HG02642 (cell line): Measurements from ENCODE around the gene HLA-DRB1.
"Not testable (repeated sequence)": the region's sequence is repeated elsewhere in the genome, so short reads cannot be mapped to it uniquely, and the experiment has no call there.

Source experiments
- ATAC-seq: cut with Tn5 transposase; IDR thresholded peaks from one replicate; pipeline ENCODE4 v1.9.1; 2021; ENCODE audit warnings: mild to moderate bottlenecking; ENCODE audit not compliant: unreplicated experiment, poor library complexity

Gene HLA-DRB1

DNA sequence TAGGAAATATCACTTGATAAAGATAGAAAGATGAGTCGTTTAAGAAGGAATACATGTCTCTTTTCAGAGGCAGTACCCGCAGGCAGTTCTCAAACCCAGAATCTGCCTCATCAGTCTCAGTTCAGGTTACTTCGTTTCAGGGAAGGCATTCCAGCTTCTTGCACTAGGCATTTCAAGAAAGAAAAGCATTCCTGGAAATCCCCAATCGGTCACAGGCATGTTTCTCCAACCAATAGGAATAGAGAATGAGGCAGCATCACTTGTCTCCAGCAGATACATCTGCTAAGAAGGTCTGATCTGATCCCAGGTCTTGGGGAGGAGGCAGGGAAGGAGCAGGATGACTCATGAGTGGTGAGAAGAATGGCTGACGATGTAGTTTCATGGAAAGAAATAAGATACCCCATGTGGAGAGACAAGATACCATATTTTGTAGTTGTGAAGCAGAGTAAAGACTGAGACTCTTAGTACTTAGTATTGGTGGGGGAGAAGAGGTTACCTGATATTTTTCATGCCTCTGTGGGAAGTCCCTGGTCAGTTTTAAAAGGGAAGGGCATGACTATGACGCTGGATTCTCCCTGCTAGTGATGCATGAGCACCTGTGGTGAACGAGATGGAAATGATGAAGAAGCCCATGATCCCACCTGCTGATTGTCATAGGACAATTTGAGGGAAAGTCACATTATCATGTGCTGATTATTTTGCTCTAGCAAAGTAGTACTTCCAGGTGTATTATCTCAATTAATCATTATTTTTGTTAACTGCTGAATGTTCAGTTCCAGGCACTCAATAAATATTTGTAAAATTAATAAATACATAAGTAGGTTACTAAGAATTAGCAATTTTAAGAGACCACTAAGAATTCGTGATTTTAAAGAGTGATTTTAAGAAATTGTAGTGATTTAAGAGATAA is 20.3 kb upstream of the HLA-DRB1 start:
- peak; percentile 96 for ATAC-seq

DNA sequence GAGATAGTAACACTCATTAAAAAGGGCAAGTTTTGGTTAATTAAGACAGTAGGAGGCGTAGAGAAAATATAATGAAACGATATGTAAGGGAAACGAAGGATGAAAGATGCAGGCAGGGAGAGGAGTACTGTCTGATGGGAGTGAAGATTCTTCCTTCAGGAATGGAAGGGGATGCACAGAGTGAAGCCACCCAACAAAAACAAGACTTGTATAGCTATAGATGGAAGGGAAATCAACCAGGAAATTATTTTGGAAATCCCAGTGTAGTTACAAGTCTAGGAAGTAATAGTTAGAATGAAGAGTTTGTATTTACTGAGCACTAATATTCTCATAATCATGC is 19.7 kb upstream of the HLA-DRB1 start:
- ATAC-seq = no peak

DNA sequence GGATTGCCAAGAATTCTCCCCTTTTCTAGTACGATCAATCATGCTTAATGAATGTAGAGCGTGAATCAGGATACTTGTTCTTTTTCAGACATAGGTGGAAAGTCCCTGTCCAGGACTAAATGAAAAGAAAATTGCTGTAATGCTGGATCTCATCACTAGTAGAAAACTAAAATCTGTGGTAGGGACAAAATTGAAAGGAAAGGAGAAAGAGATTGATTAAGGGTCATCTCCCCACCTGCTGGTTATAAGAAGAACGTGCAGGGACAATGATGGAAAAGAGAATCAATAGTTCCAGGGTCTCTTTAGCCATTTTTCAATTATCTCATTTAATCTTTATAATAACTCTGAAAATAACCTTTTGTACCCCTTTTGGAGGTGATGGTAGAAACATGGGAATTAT is 18.7 kb upstream of the HLA-DRB1 start:
- ATAC-seq = no peak

DNA sequence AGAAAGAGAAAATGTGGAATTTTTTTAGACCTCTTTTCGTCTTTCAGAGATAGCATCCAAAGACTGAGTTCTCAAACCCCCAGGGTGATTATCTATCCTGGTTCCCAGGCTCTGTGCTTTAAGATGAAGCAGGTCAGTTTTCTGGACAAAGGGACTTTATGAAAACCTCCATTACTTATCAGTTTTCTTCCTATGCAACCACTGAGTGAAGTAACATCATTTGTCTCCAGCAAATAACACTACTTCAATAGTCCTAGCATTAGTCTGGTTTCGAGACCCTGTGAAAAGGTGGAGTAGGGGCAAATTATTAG is 18.3 kb upstream of the HLA-DRB1 start:
- ATAC-seq = no peak

DNA sequence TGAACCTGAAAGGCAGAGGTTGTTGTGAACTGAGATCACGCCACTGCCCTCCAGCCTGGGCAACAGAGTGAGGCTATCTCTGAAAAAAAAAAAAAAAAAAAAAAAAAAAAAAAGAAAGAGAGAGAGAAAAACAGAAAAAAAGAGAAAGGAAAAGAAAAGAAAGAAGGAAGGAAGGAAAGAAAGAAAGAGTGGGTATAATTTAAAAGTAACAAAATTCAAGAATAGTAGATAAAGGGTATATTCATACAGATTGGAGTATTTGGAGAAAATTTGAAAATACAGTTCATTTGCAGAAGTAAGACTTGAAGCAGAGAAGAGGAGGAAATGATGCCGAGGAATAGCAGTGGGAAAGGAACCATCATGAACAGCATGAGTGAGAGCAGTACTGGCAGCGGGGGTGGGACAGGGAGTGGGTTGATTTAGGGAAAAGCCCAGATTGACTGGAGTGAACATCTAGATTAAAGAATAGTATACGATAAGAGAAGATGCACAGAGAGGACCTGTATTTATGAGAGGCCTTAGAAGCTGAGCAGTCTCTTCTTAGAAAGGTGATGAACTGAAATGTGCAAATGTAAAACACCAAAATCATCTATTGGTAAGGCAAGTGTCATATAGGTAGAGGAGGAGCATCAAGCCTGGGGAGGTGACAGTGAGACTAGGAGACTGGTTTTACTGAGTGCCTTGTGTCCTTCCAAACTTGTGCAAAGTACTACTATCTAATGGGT is 17.8 kb upstream of the HLA-DRB1 start:
- ATAC-seq = no peak

DNA sequence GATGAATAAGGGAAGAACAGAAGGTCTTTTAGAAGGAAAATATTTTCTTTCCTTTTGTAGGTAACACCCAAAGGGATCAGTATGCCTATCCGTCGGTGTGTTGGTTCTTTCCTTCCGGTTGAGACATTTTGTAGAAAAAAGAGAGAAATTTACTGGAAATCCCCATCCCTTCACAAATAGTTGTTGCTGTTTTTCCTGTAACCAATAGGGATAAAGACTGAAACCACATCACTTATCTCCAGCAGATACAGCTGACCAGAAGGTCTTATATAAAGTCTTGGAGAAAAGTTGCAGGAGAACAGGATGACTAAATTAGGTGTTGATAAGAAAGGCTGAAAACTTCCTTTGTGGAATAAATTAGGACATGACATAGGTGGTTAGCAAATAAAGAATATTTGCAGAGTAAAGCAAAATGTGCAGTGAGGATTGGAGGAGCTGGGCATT is 14.8 kb upstream of the HLA-DRB1 start:
- ATAC-seq = no peak

DNA sequence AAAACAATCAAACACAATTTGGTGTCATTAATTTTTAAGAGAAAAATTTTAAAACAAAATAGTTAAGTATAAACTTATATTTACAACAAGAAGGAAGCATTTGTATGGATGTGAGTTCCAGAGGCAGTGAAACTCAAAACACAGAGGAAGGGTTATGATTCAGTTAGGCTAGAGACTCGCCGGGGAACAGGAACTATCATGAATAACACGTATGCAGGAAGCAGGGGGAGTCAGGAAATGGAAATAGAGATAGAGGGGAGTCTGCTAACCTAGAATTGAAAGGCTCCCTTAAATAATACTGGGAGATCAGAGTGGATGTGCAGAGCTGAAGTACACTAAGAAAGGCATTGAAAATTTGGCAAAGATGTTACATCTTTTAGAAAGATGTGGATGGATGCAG is 14.2 kb upstream of the HLA-DRB1 start:
- no peak for ATAC-seq

DNA sequence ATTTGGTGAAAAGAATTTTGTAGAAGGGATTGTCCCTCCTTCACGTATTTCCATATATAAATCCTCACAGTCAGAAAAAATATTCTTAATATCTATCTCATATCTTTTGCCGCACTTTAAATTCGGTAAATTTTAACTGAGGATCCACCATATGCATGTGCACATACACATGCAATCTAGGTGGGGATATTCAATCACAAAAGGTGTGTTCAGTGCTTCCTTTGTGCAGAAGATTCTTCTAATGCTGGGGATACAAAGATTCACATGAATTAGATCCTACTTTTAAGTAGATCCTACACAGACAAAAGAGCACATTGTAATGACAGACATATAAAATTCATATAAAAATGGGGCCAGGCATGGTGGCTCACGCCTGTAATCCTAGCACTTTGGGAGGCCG is 13.6 kb upstream of the HLA-DRB1 start:
- no peak for ATAC-seq

DNA sequence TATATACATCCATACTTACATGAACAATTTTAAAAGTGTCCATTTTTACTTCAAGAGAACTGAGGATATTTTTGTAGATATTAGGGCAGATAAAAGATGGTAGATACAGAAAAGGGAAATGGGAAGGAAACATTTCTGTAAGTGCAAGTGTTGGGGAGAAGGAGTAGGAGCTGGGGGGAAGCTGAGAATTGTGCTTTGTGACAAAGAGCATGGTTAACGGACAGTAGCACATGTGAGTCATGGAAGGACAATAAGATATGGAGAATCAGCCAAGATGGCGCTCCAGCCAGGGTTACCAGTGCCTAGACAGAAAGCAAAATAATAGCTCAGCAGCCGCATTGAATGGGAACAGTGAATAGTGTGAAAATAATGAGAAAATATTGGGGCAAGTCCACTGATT is 12.7 kb upstream of the HLA-DRB1 start:
- no peak for ATAC-seq

DNA sequence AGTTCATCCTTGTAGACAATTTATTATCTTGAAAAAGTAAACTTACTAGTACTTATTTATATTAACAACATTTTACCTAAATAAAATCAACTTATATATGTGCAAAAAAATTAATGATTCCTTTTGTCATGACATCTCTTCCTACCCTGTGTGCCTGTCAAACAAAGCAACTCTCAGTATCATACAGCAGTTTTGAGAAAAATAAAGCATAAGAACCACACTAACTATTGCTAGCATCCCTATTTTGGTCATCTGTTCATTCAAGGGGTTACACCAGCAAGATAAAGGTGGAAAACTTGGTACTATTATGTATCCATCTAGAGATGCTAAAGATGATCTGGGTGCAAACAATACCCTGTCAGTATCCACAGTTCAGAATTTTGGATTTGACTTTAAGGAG is 7.4 kb upstream of the HLA-DRB1 start:
- no peak for ATAC-seq

DNA sequence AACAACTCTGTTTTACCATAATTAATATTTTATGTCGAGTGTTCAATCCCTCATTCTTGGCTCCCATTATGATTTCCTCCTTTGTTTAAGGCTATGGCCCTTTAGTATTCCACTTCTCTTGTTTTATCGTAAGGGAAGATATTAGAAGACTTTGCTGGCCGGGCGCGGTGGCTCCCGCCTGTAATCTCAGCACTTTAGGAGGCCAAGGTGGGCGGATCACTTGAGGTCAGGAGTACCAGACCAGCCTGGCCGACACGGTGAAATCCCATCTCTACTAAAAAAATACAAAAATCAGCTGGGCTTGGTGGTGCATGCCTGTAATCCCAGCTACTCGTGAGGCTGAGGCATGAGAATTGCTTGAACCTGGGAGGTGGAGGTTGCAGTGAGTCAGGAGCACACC is 1.1 kb upstream of the HLA-DRB1 start:
- ATAC-seq = not testable (repeated sequence)

DNA sequence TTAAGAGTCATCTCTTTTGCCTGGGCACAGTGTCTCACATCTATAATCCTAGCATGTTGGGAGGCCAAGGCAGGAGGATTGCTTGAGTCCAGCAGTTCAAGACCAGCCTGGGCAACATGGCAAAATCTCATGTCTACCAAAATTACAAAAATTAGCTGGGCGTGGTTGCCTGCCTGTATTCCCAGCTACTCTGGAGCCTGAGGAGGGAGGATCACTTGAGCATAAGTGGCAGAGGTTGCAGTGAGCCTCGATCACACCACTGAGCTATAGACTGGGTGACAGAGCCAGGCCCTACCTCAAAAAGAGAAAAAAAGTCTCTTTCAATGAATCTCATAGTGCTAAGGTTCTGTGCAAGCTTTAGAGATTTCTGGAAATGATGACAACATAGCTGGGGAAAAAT is 1.5 kb downstream of the HLA-DRB1 start:
- no peak for ATAC-seq

DNA sequence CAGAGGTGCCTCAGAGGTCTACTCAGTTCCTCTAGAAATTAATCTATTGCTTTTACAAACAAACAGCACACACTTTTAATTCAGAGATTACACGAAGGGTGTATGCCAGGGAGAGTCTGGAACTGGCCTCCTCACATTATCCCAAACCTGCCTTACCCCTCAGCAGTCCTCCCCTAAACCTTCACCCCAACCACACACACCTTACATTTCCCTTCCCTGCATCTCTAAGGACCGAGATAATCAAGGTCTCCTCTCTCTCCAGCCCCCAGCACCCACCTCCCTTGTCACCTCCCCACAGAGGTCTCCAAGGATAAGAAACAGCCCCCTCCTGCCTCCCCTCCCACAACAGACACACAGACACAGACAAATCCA is 6.1 kb downstream of the HLA-DRB1 start:
- no peak for ATAC-seq

DNA sequence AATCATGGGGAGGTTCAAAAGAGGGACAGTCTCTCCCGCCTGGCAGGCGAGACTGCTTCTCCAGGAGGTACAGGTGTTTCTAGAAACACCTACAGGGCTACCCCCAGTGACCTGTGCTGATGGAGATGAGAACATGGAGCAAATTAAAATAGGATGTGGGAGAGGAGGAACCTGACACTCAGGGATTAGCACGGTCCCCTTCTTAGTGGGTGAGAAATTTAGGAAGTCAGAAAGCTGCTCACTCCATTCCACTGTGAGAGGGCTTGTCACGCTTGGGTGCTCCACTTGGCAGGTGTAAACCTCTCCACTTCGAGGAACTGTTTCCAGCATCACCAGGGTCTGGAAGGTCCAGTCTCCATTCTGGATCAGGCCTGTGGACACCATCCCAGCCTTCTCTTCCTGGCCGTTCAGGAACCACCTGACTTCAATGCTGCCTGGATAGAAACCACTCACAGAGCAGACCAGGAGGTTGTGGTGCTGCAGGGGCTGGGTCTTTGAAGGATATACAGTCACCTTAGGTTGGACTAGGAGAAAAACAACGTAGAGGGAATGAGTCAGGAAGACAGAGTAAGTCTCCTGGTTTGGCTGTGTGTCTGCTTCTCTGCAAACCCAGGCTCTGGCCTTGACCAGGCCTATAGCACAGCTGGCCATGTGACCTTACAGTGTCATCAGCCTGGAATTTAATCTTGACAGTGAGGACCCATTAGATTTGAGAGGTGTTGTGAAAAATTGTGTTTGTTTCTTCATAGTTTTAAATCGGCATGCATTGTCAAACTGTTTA is 8.1 kb downstream of the HLA-DRB1 start:
- no peak for ATAC-seq

DNA sequence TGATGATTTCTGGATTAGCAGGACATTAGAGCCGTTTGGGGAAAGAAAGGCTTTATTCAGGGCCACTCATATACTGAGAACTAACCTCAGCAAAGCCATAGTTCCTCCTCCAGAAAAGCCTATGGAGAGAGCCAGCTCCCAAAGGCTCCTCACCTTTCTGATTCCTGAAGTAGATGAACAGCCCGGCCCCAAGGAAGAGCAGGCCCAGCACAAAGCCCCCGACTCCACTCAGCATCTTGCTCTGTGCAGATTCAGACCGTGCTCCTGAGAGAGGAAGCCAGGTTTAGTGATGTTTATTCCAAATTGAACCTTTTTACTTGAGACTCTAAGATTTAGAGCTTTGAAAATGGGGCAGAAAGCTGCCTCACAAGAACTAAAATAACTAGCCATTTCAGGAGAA is 9.1 kb downstream of the HLA-DRB1 start:
- ATAC-seq = no peak

DNA sequence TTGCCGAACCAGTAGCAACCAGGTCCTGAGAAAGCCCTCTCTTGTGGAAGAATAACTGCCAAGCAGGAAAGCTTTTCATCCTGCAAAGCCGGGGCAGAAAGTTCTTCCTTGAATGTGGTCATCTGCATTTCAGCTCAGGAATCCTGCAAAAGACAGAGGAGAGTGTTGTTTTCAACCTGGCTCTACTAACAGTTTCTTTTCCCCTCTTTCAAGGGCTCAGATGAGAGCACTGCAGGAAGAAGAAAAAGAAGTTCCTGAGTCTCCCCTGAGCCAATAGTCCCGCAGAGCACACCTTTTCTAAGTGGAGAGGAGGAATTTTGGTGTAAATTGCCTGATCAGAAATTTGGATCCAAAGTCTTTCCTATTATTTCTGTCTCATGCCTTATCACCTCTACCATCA is 10.7 kb downstream of the HLA-DRB1 start:
- no peak for ATAC-seq

DNA sequence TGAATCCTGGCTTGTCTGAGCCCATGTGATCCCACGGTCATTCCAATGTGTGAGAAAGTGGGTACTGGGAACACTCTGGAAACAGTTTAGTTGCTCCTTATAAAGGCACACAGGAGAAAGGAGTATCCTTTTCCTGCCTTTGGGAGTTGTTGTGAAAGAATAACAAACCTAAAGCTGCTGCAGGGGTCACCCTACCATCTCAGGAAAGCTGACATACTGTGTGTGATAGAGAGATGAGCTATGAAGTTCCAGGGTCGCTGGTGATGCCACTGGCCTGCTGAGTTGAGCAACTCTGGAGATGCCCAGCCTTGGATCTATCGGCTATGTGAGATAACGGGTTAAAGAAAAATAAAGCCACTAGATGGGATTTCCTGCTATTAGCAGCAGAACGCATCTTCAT is 12.2 kb downstream of the HLA-DRB1 start:
- not testable (repeated sequence) for ATAC-seq

DNA sequence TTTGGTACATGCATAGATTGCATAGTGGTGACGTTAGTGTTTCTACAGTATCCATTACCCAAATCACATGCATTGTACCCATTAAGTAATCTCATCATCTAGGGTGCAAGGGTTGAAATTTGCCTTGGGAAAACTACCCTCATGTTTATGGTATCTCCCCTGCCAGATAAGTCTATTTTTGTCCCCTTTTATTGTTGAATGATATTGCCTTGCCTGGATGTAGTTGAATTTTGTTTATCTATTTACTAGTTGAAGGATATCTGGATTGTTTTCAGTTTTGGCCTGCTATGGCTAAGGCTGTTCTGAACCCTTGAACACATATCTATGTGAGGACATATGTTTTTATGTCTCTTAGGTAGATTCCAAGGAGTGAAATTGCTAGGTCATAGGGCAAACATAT is 13.4 kb downstream of the HLA-DRB1 start:
- no peak for ATAC-seq

DNA sequence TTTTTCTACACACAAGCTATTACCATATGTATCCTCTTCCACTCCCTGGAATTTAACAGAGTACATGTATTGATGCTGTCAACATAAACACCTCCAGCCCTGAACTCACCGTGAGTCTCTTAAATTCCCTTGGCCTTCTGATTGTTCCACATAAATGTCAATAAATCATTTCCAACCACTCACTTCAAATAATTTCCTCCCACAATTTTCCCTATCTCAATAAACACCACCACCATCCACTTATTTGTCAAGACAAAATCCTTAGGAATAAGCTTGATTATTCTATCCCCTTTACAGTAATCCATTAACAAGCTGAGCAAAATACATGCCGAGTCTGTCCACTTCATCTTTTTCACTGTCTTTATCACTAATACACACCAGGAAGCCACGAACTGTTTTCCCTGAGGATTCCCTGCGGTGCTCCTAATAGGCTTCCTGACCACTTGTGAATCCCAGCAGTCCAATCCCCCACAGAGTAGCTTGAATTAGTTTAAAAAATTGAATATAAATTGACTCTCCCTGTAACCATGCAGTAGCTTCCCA is 19.2 kb downstream of the HLA-DRB1 start:
- ATAC-seq = no peak

DNA sequence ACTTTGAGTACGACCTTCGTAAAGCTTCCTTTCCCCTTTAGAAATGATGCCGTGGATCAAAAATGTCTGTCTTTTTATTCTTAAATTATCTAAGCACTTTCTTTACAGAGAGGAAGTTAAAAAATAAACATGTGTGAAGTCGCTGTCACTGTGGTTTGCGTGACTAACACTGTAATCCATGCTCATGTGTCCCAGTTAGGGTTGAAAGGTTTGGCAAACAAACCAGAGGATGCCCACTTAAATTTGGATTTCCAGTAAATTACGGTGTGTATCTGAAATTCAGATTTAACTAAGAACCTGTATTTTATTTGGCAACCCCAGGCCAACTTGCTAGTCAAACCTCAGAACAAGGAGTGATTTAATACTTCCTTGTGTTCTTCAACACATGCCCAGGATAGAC is 21.1 kb downstream of the HLA-DRB1 start:
- ATAC-seq = no peak

DNA sequence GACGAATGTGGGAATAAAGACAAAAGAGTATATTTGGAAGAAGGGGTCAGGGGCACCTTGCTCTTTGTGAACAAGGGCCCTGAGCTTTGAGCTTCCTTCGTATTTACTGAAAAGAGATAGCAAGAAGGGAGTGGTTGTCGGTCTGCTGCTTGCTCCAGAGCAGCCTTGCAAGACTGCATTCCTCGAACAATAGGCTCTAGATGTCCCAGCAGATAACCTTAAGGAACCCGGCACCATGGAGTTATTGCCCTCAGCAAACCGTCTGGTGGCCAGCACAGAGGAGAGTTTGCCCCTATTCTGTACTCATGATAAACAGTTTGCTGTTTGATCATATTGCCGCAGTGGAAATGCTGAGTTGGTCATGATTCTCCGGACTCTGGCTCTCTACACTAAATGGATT is 22.7 kb downstream of the HLA-DRB1 start:
- ATAC-seq = no peak
